HUDEP-2 (cell line): ENCODE measurements around the gene GRIK3.

Experiments used
- DNase-seq, 76 experiments: peaks; one replicate each; lab custom pipeline; 2025; ENCODE audit not compliant: unreplicated experiment in 76 of 76; lab: John Stamatoyannopoulos, UW

Gene GRIK3

GRCh38 chr1:37017720-37018119 lies 16.6 kb downstream of the GRIK3 start:
- DNase-seq = no peak

GRCh38 chr1:37016121-37016520 lies 18.2 kb downstream of the GRIK3 start:
- no peak for DNase-seq

GRCh38 chr1:37015713-37016112 lies 18.6 kb downstream of the GRIK3 start:
- no peak for DNase-seq

- no peak for DNase-seq
Observed at GRCh38 chr1:37012226-37012625, 22.1 kb downstream of the GRIK3 start.

GRCh38 chr1:37010011-37010410 lies 24.3 kb downstream of the GRIK3 start:
- DNase-seq = no peak

- no peak for DNase-seq
Observed at GRCh38 chr1:37009521-37009920, 24.8 kb downstream of the GRIK3 start.

GRCh38 chr1:37006132-37006868 lies 28.0 kb downstream of the GRIK3 start:
- no peak for DNase-seq

GRCh38 chr1:37002898-37003297 lies 31.4 kb downstream of the GRIK3 start:
- DNase-seq = no peak

GRCh38 chr1:37001703-37002102 lies 32.6 kb downstream of the GRIK3 start:
- DNase-seq = no peak

- DNase-seq = no peak
Observed at GRCh38 chr1:36996106-36996505, 38.2 kb downstream of the GRIK3 start.

GRCh38 chr1:36994868-36995267 lies 39.4 kb downstream of the GRIK3 start:
- no peak for DNase-seq

- DNase-seq = no peak
Observed at GRCh38 chr1:36994294-36994693, 40.0 kb downstream of the GRIK3 start.

GRCh38 chr1:36992139-36992943 lies 42.0 kb downstream of the GRIK3 start:
- no peak for DNase-seq

GRCh38 chr1:36991551-36991950 lies 42.8 kb downstream of the GRIK3 start:
- no peak for DNase-seq

GRCh38 chr1:36990928-36991327 lies 43.4 kb downstream of the GRIK3 start:
- no peak for DNase-seq

- DNase-seq = no peak
Observed at GRCh38 chr1:36989241-36989640, 45.1 kb downstream of the GRIK3 start.

GRCh38 chr1:36988741-36989193 lies 45.5 kb downstream of the GRIK3 start:
- DNase-seq = no peak

- no peak for DNase-seq
Observed at GRCh38 chr1:36988321-36988720, 46.0 kb downstream of the GRIK3 start.

GRCh38 chr1:36987276-36987675 lies 47.0 kb downstream of the GRIK3 start:
- no peak for DNase-seq

- no peak for DNase-seq
Observed at GRCh38 chr1:36986241-36986985, 47.9 kb downstream of the GRIK3 start.

- no peak for DNase-seq
Observed at GRCh38 chr1:36984675-36985074, 49.6 kb downstream of the GRIK3 start.
